HG02610 (cell line): ENCODE data around the gene SEMA4B.
"Not testable (repeated sequence)": the region's sequence is repeated elsewhere in the genome, so short reads cannot be mapped to it uniquely, and the experiment has no call there.

ENCODE experiments used
- ATAC-seq: cut with Tn5 transposase; IDR thresholded peaks from one replicate; pipeline ENCODE4 v1.9.1; 2021; ENCODE audit warnings: mild to moderate bottlenecking, moderate library complexity; ENCODE audit not compliant: unreplicated experiment

Gene SEMA4B

GRCh38 chr15:90201130-90201943 is at the start of gene SEMA4B:
SEMA4B (plus strand) TSS chr15:90201330; CDS start chr15:90201579, 249 bp downstream.
- ATAC-seq, result peak; percentile 83

GRCh38 chr15:90151989-90152645 is 49.0 kb upstream of the SEMA4B start:
- ATAC-seq, result no peak

GRCh38 chr15:90153658-90154057 is 47.5 kb upstream of the SEMA4B start:
- no peak for ATAC-seq

GRCh38 chr15:90154246-90154645 is 46.9 kb upstream of the SEMA4B start:
- ATAC-seq, result no peak

- no peak for ATAC-seq
Observed at GRCh38 chr15:90154861-90155626, 46.1 kb upstream of the SEMA4B start.

GRCh38 chr15:90159213-90159612 is 41.9 kb upstream of the SEMA4B start:
- no peak for ATAC-seq

GRCh38 chr15:90160781-90161727 is 40.1 kb upstream of the SEMA4B start:
- ATAC-seq, result no peak

- peak; percentile 74 for ATAC-seq
Observed at GRCh38 chr15:90161950-90162361, 39.2 kb upstream of the SEMA4B start.

- ATAC-seq, result no peak
Observed at GRCh38 chr15:90162956-90163355, 38.2 kb upstream of the SEMA4B start.

GRCh38 chr15:90164239-90164638 is 36.9 kb upstream of the SEMA4B start:
- not testable (repeated sequence) for ATAC-seq

GRCh38 chr15:90165157-90165556 is 36.0 kb upstream of the SEMA4B start:
- ATAC-seq, result no peak

- peak; percentile 68 for ATAC-seq
Observed at GRCh38 chr15:90165659-90166489, 35.3 kb upstream of the SEMA4B start.

- no peak for ATAC-seq
Observed at GRCh38 chr15:90167121-90167520, 34.0 kb upstream of the SEMA4B start.

GRCh38 chr15:90171623-90172022 is 29.5 kb upstream of the SEMA4B start:
- ATAC-seq, result no peak

GRCh38 chr15:90173372-90173771 is 27.8 kb upstream of the SEMA4B start:
- no peak for ATAC-seq

- ATAC-seq, result no peak
Observed at GRCh38 chr15:90174140-90174875, 26.8 kb upstream of the SEMA4B start.

- no peak for ATAC-seq
Observed at GRCh38 chr15:90177012-90177411, 24.1 kb upstream of the SEMA4B start.

GRCh38 chr15:90178468-90179435 is 22.4 kb upstream of the SEMA4B start:
- ATAC-seq, result no peak
